T-helper 1 cell (primary cell): Measurements from ENCODE around the gene VILL.

Experiments
- DNase-seq, 5 donors: peaks; one replicate each; pipeline ENCODE4 v3.0.0-alpha.2; 2012 to 2020
- total RNA-seq, 4 donors: gene quantifications; one replicate each; lab custom pipeline; 2026; lab: John Stamatoyannopoulos, UW

Gene VILL
- 45.6 to 61.5 (median 58.4) reads per million in 4 donors for total RNA-seq

DNA sequence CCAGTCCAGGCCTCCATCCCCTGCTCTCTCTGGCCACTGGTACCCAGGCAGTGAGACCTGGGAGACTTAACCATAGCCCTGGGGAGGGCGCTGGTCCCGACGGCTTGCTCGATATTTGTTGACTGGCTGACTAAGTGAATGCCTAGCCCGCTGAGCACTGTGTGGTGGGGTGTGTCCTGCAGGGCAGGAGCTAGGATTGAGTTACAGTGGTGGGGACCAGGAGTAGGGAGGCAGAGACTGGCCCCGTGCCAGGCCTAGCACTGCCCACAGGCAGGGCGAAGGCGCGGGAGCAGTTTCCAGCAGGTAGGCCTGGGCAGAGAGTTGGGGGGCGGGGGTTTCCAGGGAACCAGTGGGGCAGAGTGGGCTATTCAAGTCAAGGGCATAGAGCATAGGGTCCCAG, at the start of gene VILL:
VILL (plus strand) TSS at position 260 of the 400 bp plus-strand sequence. CDS start 2,887 bp downstream, outside the sequence.
- no peak for DNase-seq

DNA sequence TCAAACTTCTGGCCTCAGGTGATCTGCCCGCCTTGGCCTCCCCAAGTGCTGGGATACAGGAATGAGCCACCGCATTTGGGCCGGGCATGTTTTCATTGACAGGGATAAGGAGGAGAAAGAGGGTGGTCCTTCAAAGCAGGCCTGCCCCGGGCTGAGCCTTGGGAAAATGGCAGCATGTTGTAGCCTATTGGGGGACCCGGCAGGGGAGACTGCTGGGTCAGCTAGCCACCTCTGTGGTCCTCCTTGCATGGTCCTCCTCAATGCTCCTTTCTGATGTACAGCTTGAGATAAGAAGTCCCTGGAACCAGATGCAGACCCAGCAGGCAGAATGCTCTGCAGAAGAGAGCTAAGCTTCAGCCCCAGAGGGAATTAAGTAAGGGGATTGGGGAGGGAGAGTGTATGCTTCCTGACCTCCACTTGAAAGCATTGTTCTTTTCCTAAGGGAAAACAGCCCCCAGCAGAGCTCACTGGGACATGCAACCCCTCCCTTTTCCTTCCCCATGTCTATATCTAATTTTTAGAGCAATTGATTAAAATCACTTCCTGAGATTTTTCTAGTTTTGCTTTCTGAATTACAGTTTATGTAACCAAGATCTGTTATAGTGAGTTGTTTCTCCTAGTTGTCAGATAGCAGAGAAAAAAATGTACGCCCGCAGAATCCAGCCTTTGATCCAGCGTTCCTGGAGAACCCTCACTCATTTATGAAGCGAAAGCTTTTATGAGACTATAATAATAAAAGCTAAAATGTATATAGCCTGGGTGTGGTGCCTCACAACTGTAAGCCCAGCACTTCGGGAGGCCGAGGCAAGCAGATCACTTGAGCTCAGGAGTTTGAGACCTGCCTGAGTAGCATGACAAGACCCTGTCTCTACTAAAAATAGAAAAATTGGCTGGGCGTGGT, 48.7 kb upstream of the VILL start:
- DNase-seq: no peak

DNA sequence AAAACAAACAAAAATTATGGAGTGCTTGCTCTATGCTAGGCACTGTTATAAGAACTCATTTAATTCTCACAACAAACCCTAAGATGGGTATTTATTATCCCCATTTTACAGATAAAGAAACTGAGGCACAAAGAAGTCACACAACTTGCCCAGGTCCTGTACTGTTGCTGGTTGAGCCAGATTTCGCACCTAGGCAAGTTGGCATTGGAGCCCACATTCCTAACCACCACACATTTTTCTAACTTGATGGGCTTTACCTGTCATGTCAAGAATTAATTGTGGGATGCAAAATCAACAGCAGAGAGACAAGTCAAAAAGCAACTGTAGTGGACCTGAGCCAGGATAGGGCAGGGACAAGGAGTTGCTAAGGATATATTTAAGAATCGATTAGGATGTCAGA, 47.9 kb upstream of the VILL start:
- DNase-seq: no peak

DNA sequence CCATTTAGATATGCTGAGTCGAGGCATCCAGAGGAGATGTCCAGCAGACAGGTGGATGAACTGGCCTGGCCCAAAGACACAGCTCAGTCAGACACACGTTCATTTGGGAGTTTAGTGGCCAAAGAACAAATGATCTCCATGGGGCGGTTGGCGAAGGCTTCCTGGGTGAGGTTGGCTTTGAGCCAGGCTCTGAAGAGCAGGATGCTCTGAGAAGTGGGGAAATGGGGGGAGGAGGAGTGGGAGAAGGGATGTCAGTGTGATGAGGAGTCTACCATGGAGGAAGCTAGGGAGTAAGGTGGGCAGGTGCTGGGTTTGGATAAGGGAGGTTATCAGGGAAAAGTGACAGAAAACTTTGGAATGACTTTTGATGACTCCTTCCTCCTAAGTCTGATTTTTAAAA, 47.5 kb upstream of the VILL start:
- no peak for DNase-seq

DNA sequence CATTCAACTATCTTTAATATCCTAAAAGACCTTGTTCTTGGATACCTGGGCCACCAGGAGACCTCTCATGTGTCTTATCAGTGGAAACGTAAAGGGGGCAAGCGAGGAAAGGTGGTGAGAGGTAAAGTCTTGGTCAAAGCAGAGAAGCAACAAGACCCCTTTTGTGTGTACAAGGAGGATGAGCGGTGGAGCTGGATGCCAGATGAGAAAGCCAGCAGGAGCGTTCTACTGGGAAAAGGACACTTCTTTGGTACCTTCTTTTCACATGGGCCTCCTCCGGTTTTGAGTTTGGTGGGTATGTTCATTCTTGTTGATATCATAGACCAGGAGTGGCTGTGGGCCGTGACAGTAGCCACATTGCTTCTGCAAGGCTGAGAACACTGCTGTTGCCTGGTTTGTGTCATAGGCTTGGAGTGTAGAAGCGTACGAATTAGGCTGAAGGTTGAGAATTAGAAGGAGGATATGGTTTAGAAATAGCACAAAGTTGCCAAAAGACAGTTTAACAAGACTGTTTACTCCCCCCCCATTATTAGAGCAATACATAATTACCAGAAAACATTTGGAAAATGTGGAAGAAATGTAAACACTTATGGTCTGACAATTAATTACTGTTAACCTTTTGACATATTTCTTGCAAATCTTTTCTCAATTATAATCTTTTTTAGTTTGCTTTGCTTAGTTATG, 46.8 kb upstream of the VILL start:
- DNase-seq: no peak

DNA sequence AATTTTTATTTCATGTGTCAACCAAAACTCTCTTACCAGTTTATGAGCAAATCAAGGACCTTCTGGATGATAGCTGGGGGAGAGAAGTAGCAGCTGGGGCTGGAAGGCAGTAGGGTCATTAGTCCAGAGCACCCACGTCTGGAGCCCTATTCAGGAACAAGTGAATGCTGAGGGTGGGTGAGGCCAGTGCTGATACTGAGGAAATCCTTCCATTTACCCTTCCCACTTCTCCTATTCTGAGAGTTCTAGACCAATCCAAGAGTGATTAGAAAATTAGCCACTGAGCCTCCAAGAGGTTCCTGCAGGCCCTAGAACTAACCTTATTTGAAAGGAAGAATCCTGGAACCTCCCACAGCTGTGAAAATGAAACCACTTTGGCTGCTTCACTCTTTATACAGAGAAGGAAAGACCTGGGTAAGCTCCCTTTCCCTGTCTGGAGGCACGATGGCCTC, 46.2 kb upstream of the VILL start:
- no peak for DNase-seq

DNA sequence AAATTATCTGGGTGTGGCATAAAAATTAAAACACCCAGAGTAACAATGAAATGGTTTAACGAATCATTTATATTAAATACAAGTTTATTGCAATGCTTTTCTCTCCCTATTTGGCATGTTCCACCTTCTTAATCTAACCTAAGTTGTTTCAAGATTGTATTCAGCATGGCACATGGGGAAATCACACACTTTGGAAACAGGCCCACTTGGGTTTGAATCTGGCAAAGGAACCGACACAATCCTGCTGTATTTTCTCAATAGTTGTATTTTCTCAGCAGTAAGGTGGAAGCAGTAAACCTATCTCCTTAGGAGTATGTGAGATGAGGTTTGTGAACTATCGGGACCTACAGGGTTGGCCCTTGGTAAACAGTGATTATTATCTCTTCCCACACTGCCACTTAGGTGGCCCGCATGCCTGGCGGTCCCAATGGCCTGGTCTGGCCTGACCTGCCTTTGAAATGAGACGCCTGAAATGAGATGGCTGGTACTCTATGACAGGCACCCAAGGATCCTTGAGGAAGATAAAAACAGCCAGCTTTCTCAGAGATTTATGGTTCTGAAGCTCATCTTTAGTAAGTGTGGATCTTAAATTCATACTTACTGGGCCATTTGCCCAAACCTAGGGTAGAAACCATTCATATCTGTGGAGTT, 45.3 kb upstream of the VILL start:
- DNase-seq: no peak

DNA sequence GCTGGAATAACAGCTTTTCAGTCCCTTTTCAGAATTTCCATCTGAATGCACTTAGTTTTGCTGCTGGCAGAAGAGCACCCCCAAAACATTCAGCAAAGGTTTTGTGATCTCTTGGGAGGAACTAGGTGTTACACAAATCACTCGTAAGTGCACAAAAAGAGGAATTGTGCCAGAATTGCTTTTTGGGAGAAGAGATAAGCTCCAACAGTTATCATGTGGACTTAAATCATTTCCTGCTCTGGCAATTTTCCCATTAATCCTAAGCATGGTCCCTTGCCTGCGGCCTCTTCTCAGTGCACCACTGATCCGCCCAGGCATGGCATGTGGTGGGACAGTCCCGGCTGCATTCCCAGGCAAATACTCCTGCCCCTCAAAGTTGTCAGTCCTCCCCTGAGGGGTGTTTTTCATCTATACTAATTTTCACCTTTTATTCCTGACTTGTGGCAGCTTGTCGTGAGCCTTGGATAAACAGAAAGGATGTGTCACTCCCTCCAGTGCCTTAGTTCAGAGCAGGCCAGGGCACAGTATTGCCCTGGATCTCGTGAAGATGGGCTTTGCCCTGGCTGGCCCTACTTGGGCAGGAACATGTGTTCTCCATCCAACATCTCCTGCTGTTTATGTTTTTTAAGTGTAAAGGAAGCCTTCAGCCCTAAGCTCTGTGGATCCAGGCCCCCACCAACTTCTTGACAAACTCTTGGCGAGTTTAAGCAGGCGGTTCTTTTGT, 44.6 kb upstream of the VILL start:
- DNase-seq: no peak

DNA sequence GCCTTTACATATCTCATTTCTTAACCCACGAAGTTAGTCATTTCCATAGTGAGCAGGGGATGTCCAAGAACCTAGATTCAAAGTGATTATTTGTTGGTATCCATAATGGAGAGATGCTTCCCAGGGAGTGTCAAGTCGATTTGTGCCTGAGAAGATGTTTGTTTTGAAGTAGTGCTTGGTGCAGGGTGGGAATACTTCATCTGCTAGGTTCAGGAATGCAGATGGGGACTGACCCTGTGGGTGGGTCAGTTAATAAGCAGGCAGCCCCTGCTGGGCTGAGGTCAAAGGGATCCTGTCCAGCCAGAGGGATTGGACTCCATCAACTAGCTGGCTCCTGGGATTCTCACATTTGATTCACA, 44.1 kb upstream of the VILL start:
- DNase-seq: no peak

DNA sequence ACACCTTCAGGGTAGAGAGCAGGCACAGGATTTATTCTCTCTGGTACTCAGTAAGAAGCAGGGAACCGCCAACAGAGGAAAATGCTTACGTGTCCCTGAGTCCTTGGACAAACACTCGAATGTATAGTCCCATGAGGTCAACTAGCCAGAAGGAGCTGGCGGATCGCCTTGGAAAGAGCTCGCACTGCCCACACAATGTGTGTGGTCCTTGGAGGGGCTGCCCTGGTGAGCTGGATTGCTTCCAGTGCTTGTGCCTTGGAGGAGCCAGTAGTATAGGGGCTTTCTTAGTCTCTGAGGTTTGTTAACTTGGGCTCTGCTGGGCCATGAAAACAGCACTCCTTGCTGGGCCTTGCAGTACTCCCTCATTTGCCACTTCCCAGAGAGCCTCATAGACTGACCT, 40.7 kb upstream of the VILL start:
- no peak for DNase-seq

DNA sequence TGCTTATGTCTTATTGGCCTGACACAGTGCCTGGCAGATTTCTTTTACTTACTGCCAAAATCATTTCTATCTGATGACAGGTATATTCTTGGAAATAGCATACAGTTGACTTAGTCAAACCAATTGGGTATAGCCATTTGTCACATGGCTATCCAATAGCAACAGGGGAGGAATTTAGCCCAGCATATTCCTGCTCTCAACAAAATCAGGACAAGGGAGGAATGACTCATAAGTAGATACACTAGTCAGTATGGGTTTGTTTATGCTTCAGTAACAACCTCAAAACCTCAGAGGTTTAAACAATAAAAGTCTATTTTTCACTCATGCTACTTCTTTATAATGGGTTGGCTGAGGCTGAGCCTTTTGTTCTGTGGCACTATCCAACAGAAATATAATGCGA, 38.0 kb upstream of the VILL start:
- DNase-seq: no peak

DNA sequence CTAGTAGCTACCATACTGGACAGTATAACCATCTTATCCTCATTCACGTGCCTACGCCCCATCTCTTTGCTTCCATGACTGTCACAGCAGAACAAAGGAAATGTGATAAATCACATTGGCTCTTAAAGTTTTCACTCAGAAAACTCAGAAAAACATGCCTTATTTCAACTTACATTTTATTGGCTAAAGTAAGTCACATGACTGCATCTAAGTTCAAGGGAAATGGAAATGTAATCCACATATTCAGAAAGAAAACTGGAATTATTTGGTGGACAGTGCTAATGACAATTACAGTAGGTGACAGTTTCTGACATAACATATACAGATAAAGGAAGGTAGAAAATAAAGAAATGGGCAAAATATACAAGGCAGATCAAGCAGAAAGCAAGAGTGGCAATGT, 37.4 kb upstream of the VILL start:
- no peak for DNase-seq

DNA sequence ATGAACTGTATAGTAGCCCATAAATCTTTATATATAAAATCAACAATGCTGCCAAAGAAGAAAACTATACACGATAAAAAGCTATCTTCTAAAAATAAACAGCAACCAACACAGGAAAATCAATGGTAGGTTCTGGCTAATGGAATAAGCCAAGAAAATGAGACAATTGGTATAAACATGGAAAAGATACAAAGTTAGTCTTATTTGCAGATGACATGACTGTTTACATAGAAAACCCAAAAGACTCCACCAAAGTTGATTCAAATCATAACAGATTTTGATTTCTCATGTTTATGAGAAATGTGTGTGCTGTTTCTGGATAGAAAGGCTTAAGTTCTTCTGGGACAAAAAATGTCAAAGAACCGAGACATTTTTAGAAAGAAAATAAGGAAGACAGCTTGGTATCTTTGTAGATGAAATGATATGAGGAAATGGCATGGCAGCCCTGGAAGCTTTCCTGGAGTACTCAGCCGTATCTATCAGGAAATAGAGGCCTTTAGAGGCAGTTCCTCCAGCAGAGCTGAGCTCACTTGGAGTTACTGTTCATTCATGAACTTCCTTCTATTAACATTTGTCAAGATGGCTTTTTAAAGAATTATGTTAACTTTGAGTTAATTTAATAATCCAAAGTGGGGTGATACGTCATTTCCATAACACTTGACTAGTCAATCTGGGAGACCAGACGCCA, 36.7 kb upstream of the VILL start:
- DNase-seq: no peak

DNA sequence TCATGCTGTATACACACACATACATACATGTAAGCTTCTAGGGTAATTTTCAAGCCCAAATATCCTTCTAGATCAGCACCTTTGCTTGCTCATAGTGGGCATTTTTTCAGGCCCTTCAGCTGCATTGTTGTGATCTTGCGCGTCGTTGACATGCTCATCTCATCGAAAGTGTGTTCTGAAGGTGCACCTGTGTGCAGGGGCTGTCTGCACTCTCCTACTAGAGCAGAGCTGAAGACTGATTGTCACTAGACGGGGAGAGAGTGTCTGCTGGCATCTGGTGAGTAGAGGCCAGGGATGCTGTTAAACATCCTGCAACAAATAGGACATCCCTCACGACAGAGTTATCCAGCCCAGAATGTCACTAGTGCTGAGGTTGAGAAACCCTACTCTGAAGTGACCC, 35.7 kb upstream of the VILL start:
- DNase-seq: no peak

DNA sequence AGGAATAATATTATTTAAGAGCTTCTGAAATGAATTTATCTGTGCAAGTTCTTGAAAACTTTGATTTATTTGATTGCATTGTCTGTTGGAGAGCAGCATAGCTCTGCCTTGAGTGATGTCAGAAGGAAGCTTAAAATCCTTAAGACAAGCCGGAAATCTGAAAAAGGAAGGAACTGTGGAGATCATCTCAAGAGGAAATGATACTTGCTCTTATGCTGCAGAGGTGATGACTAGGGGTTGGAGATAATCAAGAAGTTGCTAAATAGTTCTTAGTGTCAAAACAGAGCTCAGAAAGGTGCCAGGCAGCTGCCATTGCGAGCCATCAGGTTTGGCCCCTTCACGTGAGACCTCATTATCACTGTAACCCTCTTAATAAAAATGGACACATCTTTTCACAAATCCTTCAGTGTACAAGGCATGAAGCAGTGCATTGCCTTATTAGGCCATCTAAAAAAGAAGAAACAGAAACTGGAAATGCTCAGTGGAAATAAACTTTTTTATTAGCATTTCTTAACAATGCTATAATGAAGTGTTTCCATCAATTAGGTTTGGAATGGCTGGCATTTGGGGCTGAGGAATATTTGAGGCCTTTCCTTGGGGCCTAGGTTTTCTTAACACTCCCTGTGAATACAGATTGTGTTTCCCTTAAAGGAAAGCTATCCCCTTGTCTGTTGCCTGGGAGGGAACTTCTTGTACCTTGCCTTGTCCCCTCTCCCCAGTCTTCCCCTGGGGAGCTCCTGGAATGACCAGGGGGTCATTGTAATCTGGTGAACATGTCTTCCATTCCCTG, 34.5 kb upstream of the VILL start:
- no peak for DNase-seq

DNA sequence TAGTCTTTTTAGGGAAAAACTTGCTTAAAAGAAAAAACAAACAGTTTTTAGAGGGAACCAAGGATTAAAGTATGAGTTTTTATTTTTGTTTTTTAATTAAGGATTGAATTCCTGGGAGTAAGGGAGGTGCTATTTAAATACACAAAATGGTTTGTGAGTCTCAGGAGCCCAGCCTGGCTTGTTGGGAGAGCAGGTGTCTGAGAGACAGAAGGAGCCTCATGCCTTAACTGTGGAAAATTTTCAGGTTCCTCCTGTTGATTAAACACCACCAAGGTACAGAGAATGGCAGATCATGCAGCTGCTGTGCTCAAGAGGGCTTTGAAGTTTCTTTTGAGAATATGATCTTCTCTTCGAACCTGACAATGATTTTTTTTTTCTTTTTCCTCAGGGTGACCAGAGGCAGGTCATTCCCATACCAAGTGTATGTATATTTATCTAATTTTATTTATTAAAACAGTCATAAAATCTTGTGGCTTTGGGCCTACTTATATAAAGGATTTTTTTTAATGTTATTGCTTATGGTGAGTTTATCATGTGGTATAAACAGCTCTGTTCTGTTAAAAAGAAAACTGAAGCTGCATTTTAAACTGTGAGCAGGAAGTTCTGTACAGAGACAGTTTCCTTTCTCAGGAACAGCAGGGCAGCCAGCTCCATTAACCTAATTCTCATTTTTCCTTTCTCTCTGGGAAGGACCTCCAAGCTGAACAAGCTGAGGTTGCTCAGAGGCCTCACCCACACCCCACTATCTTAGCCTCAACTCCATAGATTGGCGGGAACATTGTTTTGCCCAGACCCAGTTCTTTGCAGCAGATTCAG, 33.7 kb upstream of the VILL start:
- DNase-seq: no peak

DNA sequence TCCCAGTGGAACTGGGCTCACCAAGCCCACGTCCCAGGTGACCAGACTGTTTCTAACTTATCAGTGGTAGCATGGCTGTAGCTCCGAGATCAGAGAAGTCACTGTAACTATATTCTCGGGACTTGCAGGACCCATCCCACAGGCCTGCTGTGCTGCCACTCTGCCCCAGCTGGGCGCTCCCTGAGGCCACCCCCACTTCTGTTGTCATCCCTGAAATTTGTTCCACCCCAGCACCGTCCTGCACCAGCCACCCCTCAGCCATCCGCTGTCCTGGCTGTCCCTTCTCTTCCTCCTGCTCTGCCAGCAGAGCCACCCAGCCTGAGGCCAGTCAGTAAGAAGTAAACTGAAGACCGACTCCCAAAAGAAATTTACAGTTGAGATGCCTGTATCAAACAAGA, 33.0 kb upstream of the VILL start:
- DNase-seq: no peak

DNA sequence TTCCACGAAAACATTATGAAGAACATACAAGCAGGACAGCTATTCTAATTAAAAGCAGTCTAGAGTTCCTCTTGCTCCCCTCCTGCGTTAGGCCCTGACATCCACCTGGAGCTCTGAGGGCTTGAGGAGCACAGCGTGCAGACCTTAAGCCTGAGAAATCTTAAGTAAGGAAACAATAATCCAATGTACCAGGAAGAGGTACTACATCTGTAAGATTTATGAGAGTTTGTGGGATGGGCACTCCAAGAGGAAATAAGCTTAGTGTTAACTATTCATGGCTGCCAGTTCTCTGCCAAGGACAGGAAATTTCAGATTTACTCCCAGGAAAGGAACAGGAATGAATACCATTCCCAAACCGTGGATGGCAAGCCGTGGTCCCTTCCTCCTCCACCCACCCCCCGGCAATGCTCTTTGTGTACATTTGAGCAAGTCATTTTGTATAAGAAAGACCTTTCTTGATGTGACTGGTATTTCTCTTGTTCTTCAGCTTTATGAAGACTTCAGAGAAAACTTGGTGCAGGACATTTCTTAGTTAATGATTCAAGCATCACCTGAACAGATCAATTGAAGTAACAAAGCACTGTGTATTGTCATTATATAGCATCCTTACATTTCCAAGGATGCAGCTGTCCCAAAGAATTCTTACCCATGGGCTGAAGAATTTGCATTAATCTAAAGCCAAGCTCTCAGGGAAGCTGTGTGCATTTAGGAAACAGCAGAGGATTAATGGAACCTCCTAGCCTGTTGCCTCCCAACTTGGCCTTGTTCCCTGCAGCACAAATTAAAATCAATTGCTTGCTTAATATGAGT, 28.8 kb upstream of the VILL start:
- no peak for DNase-seq

DNA sequence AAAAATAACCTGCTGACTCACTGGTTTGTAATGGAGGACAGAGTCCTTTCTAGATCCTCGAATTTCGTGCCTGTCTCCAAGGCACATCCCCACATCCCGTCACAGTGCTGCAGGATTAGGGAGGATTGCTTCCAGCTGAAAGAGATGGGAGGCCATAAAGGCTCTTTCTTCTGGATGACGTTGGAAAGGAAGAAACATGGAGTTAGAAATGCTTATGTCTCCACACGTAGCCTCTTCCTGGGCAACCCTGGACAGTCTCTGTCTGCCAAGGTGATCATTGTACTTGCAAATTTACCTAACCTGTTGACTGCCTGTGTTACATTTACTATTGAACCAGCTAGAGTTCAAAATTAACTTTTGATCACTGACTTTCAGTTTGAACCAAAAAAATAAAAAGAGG, 27.6 kb upstream of the VILL start:
- no peak for DNase-seq

DNA sequence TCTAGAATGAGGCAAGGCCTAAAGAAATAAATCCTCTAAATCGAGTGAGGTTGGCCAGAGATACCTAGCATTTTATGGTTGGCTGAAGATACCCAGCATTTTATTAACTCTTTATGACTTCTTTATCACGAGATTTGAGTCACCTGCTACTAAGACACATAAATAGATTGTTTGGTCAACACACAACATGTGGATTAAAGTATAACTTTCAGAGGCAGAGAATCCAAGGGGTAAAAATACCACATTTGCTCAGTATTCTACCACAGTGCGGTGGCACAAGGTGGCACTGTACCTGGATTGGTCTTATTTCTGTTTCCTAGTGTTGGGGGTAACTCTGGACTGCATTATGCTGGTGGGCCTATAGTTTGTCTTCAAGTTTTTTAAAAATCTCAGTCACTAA, 27.0 kb upstream of the VILL start:
- no peak for DNase-seq
